HG03108 (cell line): ENCODE measurements around the gene AP1S3.

Experiments
- ATAC-seq: cut with Tn5 transposase; IDR thresholded peaks from one replicate; pipeline ENCODE4 v1.9.1; 2021; ENCODE audit warnings: moderate library complexity; ENCODE audit not compliant: unreplicated experiment

The AP1S3 gene

DNA sequence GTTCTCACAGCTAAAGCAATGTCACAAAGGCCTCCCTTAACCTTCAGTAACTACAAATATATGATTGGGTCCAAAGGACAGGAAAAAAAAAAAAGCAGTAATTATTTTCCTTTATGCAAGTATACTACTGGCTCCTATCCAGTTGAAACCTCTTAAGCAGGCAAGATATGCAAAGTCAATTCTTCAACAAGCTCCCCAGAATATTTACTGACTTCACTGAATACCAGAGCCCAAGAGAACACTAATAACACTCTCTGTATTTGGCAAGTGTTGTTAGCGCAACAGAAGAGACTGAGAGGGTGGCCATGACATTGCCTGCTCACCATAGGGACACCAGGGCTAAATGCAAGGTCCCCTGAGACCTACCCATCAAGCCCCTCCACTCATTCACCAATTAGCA, 74.5 kb downstream of the AP1S3 start:
- no peak for ATAC-seq

DNA sequence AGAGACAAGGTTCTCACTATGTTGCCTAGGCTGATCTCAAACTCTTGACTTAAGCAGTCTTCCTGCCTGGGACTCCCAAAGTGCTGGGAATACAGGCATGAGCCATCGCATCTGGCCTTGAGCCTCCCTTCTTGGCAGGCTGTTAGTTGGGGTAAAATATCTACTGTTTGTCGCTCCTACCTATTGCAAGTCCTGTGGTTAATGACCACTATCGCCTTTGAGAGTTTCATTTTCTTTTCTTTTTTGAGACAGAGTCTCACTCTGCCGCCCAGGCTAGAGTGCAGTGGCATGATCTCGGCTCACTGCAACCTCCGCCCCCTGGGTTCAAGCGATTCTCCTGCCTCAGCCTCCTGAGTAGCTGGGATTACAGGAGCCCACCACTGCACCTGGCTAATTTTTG, 75.6 kb downstream of the AP1S3 start:
- ATAC-seq: peak; percentile 56

DNA sequence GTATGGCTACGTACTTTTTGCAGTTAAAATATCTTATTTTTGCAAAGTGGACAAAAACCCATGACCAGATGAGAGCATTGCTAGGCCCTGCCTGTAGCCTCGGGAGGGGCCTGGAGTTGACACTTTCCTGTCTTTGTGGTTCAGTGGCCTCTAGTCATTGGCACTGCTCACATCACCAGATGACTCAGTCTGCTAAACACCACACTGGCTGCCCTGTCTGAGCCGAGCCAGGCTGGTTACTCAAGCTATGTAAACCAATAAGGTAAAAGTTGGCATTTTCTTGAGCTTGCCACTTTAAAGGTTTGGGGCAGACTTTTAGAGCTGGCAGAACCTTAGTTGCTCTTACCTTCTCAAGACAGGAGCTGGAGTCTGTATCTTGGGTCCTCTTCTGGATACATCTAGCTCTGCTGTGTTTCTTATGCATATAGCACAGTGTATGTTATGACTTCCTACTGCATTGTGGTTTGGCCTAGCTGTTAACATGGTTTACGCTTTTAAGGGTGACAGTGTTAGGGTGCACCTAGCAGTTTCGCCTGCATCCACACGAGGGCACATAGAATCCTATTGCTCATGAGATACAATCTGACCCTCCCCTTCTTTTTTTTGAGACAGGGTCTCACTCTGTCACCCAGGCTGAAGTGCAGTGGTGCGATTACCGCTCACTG, 76.4 kb downstream of the AP1S3 start:
- peak; percentile 86 for ATAC-seq

DNA sequence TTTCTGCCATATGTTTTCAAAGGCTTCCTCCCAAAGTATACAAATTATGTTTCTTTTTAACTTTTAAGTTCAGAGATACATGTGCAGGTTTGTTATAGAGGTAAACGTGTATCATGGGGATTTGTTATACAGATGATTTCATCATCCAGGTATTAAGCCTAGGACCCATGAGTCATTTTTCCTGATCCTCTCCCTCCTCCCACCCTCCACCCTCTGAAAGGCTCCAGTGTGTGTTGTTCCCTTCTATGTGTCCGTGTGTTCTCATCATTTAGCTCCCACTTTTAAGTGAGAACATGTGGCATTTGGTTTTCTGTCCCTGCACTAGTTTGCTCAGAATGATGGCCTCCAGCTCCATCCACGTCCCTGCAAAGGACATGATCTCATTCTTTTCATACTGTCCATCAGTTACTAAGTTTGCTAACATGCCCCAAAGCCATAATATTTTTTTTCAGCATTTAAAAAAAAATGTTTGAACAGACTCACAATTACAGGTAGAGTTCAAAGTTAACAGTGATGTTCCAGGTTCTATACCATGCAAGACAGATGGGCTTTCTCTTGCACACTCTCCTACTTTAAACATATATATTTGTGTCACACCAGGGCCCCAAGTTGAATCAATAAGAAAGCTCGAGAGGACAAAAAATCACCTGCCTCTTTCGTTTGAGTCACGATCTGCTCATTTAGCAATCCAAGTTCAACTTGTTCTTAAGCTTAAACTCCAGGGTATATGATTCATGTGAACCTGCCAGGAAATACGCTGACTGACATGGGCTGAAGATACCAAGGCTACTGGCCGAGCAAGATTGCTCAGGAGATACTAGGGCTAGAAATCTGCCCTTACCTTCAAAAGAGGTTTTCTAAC, 77.6 kb downstream of the AP1S3 start:
- no peak for ATAC-seq

DNA sequence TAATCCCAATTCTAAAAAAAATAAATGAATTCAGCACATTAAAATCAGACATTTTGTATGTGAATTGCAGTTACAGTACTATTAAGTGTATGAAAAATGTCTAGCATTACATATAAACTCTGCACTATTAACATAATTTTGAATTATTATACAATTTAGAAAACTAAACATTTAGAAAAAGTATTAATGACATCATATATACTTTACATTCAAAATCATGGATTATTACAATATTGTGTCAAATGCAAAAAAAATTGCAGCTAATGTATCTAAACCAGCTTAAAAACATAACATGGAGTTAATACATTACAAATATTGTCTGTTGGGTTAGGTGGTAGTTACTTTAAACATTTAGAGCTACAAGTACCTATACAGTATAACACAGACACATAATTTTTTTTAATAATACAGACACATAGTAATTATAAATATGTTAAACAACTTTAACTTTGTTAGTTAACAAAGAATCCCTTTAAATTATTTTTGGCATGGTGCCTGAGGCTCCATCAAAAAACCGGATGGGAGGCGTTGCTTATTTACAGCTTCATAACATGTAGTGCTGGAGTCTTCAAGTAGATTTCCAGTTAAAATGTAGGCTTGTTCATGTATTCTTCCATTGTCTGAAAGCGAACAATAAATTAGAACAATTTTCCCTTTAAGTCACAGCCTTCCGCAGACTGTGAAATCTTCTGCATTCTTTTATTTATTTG, 79.1 kb downstream of the AP1S3 start:
- no peak for ATAC-seq

DNA sequence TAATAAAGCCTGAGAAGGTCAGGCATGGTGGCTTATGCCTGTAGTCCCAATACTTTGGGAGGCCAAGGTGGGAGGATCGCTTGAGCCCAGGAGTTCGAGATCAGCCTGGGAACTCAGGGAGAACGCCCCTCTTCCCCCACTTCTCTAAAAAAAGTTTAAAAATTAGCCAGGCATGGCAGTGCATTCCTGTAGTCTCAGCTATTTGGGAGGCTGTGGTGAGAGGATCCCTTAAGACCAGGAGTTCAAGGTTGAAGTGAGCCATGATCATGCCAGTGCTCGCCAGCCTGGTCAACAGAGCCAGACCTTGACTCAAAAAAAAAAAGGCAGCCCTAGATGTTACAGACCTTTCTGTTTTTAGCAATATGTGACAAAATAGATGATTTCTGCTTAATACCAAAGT, 83.4 kb downstream of the AP1S3 start:
- ATAC-seq: no peak

DNA sequence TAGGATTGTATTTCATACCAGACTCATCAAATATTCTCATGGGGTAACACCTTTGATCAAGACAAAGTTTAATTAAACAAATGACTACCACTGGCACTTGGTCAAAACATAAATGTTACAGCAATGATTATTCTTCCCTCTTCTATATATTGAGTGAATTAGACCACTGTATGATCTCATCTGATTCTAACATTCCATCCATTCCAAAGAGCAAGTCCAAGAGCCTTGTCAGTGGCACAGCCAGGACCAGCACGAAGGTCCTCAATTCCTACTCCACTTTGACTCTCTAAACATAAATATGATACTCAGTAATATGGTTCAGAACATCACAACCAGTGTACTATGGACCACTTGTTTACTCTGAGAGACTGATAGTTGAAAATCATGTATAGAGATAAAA, 86.4 kb downstream of the AP1S3 start:
- no peak for ATAC-seq

DNA sequence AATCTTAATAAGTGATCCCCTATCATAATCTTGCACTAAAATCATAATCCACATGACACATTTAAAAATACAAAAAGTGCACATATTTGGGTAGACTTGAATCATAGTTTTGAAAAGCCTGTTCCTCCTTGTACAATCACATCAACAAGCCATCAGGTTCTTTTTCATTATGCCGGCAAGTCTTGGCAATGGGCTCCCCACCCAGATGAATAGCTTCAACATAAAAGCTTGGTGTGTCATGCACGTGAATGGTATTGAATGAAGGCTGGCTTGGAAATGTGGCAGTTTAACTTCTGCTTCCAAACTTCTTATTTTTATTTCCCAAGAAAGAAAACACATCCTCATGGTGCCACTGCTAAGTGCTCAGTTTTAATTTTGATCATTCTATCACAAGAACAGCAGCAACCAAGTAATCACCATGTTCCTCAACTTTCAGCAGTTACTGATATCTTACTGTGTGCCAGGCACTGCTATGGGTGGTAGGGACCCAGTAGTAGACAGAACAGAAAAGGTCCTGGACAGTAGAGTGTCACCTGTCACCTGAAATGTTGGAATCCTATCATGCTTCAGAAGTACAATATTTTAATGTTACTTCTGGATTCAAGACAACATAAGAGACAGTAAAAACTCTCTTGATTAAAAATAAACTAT, 89.9 kb downstream of the AP1S3 start:
- no peak for ATAC-seq

DNA sequence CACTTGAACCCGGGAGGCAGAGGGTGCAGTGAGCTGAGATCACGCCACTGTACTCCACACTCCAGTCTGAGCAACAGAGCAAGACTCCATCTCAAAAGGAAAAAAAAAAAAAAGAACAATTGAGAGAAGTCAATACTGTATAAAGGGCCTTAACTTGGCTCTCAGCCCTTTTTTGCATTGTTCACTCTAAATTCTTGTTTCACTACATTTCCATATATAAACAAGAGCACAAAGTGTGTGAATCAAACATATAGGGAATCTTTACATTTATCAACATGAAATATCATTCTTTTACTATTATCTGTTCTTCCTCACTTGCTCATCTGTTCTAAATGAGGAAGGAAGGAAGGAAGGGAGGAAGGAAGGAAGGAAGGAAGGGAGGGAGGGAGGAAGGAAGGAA, 90.8 kb downstream of the AP1S3 start:
- ATAC-seq: no peak

DNA sequence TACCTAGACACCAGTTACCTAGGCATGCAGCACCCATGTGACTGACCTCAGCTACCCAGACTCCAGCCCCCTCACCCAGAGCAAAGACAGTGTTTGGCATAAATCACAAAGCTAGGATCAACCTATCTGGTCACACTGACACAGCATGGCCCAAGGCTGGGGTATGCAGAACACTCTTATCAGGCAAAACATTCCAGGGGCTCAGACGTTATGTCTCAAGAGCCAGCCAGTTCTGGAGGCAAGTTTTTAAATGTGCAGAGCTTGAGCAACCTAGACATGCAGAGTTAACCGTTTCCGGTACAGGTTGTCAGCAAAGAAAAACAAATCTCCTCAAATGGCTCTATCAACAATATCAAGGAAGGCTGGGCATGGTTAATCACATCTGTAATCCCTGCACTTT, 92.8 kb downstream of the AP1S3 start:
- no peak for ATAC-seq

DNA sequence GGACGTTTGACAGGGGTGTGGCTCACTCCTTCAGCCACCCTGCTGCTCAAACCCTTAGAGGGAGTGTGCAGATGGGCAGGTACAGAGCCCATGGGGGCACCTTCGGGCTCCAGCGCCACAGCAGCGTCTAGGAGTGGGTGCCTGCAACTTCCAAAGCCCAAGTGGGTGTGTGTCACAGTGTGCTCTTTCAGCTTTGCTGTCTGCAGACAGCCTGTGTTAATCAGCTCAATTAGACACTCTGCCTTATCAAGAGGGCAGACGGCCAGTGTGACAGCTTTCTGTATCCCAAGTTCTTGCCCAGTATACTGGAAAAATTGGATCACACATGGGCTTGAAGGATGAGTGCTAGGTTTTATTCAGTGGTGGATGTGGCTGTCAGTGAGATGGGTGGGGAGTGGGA, 96.7 kb downstream of the AP1S3 start:
- no peak for ATAC-seq

DNA sequence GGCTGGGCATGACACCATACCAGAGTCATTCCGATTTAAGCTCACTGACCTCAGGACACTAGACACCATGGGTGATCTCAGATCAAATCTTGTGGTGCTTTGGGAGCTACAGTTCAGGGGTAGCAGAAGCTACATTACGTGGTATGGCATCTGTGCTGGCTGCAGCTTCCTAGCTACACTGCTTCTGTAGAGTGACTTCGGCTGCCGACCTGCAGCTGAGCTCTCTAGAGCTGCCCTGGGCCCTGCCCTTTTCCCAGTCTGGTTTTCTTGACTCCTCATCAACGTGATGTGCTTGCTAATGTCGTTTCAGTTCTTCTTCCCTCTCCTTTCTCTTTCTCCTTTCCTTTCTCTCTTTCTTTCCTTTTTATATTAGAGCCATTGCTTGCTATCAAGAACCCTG, 100.2 kb downstream of the AP1S3 start:
- ATAC-seq: no peak

DNA sequence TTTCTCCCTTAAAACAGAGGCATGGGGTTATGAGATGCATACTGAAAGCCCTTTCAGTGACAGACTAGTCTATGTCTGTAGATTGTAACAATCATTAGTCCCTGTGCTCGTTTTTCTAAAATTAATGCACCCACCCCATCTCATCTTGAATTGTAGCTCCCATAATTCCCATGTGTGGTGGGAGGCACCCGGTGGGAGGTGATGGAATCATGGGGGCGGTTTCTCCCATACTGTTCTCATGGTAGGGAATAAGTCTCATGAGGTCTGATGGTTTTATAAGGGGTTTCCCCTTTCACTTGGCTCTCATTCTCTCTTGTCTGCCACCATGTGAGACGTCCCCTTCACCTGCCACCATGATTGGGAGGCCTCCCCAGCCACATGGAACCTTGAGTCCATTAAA, 100.9 kb downstream of the AP1S3 start:
- no peak for ATAC-seq

DNA sequence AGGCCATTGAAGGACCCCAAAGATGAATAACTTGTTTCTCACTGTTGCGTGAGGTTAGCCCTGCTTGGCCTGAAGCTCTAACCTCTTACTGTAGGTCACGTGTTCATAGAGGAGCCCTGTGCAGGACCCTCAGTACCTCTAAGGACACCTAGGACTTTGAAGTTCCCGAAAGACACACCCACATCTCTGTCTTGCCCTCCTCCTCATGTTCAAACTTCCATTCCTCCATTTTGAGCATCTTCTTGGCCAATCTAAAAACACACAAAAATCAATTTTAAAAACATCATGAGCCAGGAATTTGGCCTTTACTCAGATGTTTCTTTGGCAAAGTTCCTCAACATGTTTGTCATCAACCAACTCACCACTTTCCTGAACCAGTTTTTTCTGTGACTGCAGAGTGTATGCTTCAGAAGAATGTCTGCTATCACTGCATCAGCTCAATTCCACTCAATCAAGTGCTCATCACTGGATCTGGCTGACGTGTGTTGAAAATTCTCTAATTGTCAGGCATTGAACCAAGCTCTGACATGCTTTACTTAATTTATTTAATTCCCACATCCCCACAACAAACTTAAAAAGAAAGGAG, 101.6 kb downstream of the AP1S3 start:
- no peak for ATAC-seq

DNA sequence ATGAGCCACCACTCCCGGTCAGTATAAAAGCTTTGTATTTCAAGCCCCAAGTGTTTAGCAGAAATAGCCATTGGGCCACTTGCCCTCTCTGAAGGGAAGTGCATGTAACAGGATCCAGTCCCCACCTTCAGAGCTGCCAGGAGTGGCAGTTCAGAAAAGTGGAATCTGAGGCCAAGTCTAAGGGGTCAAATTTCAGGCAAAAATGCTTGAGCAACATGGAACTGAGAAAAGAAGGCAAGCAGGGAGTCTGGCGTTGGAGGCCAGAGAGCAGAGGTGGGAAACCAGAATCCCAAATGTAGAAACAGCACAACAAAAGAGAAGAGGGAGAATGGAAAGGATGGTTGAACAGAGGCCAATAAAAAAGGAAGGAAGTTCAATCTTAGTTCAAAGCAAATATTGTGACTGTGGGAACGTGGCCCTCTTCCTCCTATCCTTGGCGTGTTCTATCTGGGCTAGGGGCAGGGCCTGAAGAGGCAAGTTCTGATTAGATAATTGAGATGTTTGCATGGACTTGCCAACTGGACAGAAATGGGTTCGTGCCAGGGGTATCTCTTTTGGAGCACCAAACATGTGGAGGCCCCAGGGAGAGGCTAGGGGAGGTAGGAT, 102.2 kb downstream of the AP1S3 start:
- no peak for ATAC-seq

DNA sequence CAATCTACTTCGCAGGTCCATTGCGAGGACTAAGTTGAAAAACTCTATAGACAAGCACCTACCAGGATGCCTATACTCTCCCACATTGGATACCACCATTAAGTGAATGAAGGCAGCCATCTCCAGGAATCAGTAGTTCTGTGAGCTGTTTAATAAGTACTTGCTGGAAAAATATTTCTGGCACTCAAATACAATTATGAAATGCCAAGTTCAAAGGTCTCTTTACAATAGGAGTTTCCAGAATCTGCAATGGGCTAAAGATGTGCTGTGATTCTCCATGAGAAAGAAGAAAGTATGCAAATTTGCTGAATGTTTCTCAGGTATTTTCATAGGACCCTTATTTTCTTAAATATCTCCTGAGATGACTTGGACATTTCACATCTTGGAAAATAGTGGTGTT, 103.0 kb downstream of the AP1S3 start:
- ATAC-seq: no peak

DNA sequence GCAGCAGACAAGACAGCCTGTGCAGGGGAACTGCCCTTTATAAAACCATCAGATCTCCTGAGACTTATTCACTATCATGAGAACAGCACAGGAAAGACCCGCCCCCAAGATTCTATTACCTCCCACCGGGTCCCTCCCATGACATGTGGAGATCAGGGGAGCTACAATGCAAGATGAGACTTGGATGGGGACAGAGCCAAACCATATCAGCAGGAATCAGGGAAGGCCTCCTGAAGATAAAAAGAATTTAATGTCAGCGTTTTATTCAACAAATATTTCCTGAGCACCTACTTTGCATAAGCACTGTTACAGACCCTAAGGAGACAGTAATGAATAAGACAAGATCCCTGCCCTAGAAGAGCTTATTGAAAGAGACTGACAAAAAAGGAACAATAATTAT, 105.0 kb downstream of the AP1S3 start:
- no peak for ATAC-seq

DNA sequence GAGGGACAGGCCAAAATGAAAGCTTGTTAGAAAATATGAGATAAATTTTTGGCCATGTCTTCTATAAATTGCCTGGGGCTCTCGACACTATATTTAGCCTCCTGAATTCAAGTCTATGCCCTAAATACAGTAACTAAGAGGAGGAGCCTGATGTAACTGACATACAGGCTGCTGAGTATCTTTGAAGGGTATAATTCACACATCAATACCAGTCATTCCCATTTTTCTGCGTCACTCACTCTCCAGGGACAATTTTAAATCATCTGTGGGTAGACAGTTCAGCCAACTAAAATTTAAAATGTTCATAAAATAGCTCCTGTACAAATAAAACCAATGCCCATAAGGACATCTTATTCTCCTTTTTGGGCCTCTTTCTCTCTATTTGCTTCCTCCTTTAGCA, 105.9 kb downstream of the AP1S3 start:
- no peak for ATAC-seq

DNA sequence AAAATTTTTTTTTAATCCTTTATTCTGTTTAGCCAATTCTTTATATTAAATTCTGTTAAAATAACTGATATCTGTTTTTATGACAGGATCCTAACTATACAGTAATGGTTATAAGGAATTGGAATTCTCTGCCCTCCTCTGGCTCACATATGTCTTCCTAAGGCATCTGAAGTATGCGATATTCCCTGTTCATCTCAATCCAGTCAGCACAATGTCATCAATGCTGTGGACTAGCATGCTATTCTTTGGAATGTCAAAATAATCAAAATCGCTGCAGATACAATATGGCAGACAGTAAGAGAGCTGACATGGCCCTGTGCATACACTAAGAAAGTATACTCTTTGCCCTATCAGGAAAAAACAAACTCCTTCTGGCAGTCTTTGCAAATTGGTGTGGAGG, 107.6 kb downstream of the AP1S3 start:
- no peak for ATAC-seq

DNA sequence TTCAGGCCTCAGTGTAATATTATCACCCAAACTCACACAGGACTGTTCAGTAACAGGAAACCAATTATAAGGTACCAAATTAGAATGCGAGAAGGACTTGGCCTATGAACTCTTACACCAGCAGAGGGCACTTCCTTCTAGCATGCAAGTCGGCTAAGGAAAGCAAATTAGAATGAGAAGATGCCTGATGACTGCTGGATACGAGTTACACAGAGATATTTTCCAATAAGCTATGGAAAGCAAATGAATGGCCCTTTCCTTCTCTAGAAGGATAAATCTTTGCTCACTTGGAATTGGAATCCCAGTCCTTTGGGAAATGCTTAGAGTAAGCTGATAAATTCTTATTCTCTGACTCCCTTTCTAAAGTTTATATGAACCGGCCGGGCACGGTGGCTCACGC, 109.8 kb downstream of the AP1S3 start:
- peak; percentile 93 for ATAC-seq
